ENCODE measurements around the gene UXS1. TPM values are rescaled to one million over a fixed set of nuclear protein-coding genes. Genes with fewer than 3 reads are reported as not detected.
A peak's percentile ranks its signal among the peaks of the same experiment; 100 is the strongest.
"Not testable (repeated sequence)": the region's sequence is repeated elsewhere in the genome, so short reads cannot be mapped to it uniquely, and the experiment has no call there.

The UXS1 gene
- 10 to 100 TPM; 37.0 to 59.5 TPM for total RNA-seq

DNA sequence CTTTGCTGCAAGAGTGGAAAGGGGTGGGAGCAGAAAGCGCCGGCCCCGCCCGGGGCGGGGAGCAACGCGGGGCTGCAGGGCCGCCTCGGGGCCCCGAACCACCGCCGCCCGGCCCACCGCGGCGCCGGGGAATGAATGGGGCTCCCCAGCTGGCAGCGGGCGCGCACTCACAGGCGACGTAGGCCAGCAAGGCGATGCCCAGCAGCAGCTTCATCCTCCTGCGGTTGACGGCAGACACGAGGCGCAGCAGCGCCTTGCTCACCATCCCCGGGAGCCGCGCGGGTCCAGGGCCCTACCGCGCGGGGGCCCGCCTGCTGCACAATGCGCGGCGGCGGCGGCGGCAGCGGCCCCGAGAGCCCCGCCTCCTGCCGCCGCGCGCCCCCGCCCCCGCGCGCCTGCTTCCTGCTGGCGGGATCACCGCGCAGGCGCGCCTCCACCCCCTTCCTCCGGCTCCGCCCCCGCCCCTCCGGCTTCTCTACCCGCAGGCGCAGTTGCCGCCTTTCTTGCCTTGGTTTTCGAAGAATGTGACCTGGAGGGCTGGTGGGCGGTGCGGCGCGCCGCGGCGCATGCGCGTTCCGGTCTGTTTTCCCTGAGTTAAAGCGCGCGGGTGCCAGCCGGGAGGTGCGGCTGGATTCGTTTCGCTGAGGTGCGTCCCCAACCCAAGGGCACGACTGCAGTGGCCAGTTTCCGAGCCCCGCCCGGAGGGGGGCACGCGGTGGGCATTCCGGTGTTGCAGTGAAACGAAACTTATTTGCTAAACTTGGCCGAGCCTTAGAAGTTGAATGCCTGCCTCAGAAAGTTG is at the start of gene UXS1:
UXS1 (minus strand) TSS at position 325 of the 802 bp plus-strand sequence; CDS start at position 265, 60 bp downstream.
- peaks cover 6 to 15% of the 10 kb centered on the region in 2 donors for H3K36me3 Mint-ChIP-seq
- peak within 1 kb of the TSS; percentile 86 to 95 for H3K27ac Mint-ChIP-seq
- peak; percentile 95 to 98 for DNase-seq (ENCODE audit: low spot score in 2 of 2)
- H3K9me3 Mint-ChIP-seq = no peaks in the 10 kb centered on the region
- ATAC-seq = peak; percentile 73 to 76

DNA sequence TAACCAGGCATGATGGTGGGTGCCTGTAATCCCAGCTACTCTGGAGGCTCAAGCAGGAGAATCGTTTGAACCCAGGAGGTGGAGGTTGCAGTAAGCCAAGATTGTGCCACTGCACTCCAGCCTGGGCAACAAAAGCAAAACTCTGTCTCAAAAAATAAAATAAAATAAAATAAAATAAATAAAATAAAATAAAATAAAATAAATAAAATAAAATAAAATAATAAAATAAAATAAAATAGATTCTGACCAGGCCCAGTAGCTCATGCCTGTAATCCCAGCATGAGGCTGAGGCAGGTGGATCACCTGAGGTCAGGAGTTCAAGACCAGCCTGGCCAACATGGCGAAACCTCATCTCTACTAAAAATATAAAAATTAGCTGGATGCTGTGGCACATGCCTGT is 45.4 kb upstream of the UXS1 start:
- peaks cover 17 to 23% of the 10 kb centered on the region in 2 donors for H3K9me3 Mint-ChIP-seq
- DNase-seq (ENCODE audit: low spot score in 2 of 2); ATAC-seq; H3K27ac Mint-ChIP-seq: not testable (repeated sequence)
- H3K36me3 Mint-ChIP-seq = peaks cover 19 to 25% of the 10 kb centered on the region in 2 donors

DNA sequence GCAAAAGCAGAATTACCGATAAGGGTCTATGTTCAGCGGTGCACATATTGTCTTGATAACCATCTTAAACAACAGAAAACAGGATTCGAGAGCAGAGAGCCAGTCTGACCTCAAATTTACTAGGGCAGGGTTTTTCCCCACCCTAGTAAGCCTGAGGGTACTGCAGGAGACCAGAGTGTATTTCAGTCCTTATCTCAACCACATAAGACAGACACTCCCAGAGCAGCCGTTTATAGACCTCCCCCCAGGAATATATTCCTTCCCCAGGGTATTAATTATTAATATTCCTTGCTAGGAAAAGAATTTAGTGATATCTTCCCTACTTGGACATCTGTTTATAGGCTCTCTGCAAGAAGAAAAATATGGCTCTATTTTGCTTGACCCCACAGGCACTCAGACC is 41.3 kb upstream of the UXS1 start:
- peaks cover 29 to 32% of the 10 kb centered on the region in 2 donors for H3K9me3 Mint-ChIP-seq
- H3K27ac Mint-ChIP-seq; DNase-seq (ENCODE audit: low spot score in 2 of 2); ATAC-seq: not testable (repeated sequence)
- H3K36me3 Mint-ChIP-seq = peaks cover 21 to 27% of the 10 kb centered on the region in 2 donors

DNA sequence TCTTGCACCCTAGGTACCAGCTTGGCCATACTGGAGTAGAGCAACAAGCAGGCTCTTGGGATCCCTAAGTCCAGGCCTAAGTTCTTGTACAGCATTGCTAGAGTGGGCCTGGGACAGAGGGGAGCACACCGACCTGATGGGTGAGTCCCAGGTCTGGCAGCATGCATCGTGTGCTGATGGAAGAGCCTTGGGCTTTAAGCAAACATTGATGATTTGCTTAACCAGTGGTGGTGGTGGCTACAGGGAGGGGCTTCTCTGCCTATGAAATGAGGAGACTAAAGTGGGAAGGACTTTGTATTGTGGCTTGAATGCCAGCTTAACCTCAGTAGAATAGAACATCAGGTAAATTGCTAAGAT is 39.2 kb upstream of the UXS1 start:
- DNase-seq (ENCODE audit: low spot score in 2 of 2) = no peak
- no peak for ATAC-seq
- Mint-ChIP-seq H3K9me3 (peaks cover 29 to 32% of the 10 kb centered on the region in 2 donors), H3K36me3 (peaks cover 21 to 27% of the 10 kb centered on the region in 2 donors), H3K27ac (no peak overlapping the region)

DNA sequence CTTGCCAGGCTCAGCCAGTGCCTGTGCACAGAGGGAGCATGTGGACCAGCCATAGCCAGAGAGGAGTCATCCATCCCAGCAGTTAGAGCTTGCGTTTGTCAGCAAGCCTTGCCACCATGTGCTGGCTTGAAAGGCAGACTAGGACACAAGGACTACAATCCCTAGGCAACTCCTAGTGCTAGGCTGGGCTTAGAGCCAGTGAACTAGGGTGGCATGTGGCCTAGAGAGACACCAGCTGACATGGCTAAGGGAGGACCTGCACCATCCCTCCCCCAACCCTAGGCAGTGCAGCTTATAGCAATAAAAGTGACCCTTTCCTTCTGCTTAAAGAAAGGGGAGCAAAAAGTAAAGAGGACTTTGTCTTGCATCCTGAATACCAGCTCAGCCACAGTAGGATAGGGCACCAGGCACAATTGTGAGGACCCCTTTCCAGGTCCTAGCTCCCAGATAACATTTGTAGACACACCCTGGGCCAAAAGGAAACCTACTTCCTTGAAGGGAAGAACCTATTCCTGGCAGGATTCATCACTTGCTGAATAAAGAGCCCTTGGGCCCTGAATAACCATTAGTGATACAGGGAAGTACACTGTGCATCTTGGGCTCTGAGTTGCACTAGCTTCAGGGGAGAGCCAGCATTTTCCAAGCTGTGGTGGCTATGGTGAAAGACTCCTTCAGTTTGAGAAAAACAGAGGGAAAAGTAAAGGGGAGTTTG is 38.7 kb upstream of the UXS1 start:
- H3K9me3 Mint-ChIP-seq = peaks cover 29 to 32% of the 10 kb centered on the region in 2 donors
- ATAC-seq = no peak
- peaks cover 21 to 27% of the 10 kb centered on the region in 2 donors for H3K36me3 Mint-ChIP-seq
- no peak for DNase-seq (ENCODE audit: low spot score in 2 of 2)
- H3K27ac Mint-ChIP-seq = no peak overlapping the region

DNA sequence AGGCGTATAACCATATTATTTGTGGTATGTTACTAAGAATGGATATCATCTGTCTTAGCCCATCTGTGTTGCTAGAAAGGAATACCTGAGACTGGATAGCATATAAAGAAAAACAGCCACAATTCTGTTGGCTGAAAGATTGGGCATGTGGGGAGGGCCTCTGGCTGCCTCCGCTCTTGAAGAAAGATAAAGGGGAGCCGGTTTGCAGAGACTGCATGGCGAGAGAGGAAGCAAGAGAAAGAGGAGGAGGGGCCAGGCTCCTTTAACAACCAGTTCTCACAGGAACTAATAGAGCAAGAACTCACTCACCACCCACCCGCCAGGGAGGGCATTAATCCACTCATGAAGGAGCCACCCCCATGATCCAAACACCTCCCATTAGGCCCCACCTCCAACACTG is 29.2 kb upstream of the UXS1 start:
- H3K27ac Mint-ChIP-seq = no peak overlapping the region
- H3K36me3 Mint-ChIP-seq = no peaks in the 10 kb centered on the region
- no peak for ATAC-seq
- DNase-seq (ENCODE audit: low spot score in 2 of 2) = no peak
- H3K9me3 Mint-ChIP-seq = no peaks in the 10 kb centered on the region

DNA sequence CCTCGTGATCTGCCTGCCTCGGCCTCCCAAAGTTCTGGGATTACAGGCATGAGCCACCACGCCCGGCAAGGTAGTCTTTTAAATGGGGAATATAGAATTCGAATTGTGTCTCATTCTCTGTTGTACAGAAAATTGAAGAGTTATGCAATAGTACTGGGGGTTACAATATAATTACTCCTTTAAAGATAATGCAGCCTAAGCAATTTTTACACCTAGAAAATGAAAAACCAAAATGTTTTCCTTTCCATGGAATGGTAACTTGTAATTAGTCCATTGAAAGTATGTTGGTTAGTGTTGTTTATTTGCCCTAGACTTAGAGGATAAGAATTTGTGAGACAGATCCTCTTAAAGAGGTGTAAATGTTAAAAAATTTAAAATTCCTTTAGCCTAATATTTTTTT is 28.0 kb upstream of the UXS1 start:
- not testable (repeated sequence) for H3K27ac Mint-ChIP-seq; DNase-seq (ENCODE audit: low spot score in 2 of 2); H3K9me3 Mint-ChIP-seq; ATAC-seq; H3K36me3 Mint-ChIP-seq

DNA sequence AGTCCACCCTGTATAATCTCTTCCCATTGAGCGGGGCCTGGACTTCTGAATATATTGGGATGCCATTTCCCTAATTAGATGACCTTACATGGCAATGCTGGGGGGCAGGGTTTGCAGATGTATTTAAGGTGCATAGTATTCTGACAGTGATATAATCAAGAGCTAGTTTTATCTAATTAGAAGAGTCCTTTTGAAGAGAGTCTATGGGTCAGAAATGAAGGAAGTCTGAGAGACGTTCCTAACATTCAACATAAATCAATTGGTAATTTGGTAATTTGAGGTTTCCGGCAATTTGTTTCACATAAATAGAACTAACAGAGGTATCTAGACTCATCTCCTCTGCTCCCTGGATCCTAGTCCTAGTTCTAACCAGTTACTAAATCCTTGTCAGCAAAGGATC is 25.7 kb upstream of the UXS1 start:
- Mint-ChIP-seq H3K36me3 (no peaks in the 10 kb centered on the region), H3K27ac (no peak overlapping the region), H3K9me3 (no peaks in the 10 kb centered on the region)
- ATAC-seq (no peak), DNase-seq (ENCODE audit: low spot score in 2 of 2) (no peak)

DNA sequence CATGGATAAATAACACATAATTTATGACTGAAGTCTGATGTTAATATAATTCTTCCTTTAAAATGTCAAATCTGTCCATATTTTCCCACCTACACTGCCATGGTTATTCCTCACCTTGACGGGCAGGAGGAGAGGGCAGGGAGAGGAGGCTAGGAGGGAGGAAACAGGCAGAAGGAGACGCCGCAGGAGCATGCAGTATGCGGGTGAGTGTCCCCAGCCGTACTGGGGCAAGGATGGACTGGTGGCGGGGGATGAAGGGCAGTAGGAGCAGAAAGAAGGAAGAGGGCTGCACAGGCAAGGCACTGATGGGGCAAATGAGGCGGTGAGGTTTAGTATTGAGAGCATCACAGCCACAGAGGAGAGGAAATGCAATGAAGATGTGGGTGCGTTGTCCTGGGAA is 25.1 kb upstream of the UXS1 start:
- H3K27ac Mint-ChIP-seq; ATAC-seq; H3K9me3 Mint-ChIP-seq; DNase-seq (ENCODE audit: low spot score in 2 of 2); H3K36me3 Mint-ChIP-seq: not testable (repeated sequence)

DNA sequence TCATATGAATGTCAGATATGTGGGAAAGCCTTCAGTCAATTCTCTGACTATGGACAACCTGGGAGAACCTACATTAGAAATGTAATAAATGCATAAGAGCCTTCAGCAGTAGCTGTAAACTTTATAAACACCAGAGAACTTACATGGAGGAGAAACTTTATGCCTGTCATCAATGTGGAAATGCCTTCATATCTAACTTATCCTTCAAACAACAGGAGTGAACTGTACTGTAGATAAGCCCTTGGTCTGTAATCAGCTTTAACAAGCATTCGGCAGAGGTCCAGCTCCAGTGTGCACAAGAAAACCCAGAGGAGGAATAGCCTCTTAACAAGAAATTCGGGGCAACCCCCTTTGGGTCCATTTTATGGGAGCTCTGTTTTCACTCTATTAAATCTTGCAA is 14.8 kb upstream of the UXS1 start:
- Mint-ChIP-seq H3K9me3 (peaks cover 11 to 20% of the 10 kb centered on the region in 2 donors), H3K27ac (no peak overlapping the region), H3K36me3 (peaks cover 0 to 19% of the 10 kb centered on the region in 2 donors)
- ATAC-seq (no peak), DNase-seq (ENCODE audit: low spot score in 2 of 2) (no peak)

DNA sequence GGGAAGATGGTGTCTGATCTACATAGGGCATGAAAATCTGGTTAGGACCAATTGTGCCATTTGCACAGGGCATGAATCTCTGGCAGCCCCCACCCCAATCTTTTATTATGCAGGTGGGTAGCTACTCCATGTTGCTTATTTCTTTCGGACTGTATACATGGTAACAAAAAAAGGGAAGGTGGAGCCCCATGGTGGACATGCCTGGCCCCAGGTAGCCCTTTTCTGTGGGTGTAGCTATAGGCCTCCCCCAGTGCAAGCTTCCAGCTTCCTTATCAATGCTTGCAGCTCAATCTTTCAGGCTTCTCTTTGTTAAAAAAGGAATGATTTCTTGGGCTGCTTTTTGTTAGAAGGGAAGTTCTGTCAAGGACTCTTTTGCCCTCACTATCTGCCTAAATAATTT is 14.3 kb upstream of the UXS1 start:
- Mint-ChIP-seq H3K36me3 (peaks cover 0 to 19% of the 10 kb centered on the region in 2 donors), H3K27ac (no peak overlapping the region), H3K9me3 (peaks cover 11 to 20% of the 10 kb centered on the region in 2 donors)
- DNase-seq (ENCODE audit: low spot score in 2 of 2) (no peak), ATAC-seq (no peak)

DNA sequence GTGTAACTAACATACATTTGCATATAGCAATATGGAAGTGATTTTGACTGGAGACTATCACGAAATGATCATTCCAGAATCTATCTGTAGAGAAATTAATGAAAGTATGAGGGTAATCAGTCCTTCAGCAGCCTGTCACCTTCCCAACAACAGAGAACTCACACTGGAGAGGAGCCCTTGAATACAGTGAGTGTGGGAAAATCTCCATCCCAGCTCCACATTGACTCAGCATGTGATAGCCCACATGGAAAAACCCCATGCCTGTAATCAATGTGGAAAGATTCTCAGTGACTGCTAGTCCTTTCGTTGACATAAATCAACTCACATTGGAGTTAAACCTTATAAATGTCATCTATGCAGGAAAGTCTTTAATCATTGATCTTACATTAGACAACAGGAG is 13.1 kb upstream of the UXS1 start:
- no peak overlapping the region for H3K27ac Mint-ChIP-seq
- H3K36me3 Mint-ChIP-seq = peaks cover 0 to 19% of the 10 kb centered on the region in 2 donors
- H3K9me3 Mint-ChIP-seq = peaks cover 11 to 20% of the 10 kb centered on the region in 2 donors
- DNase-seq (ENCODE audit: low spot score in 2 of 2) = no peak
- ATAC-seq = no peak

DNA sequence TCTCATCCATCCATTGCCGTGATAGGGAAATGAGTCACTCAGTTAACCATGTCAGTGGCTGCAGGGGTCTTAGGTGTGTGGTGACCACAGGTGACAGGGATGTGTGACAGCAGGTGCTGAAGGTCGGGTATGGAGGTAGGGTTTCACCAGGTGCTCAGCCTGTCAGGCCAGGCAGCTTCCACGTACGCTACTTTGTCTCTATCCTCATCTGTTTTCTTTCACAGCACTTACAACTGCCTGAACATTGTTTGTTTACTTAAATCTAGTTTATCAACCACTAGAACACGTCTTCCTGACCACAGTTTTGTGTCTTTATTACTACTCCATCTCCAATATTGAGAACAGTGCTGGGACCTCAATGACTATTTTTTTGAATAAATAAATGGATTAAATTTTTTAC is 11.4 kb upstream of the UXS1 start:
- peak in 1 of 2 donors; percentile 44 for ATAC-seq
- no peak for DNase-seq (ENCODE audit: low spot score in 2 of 2)
- peaks cover 11 to 20% of the 10 kb centered on the region in 2 donors for H3K9me3 Mint-ChIP-seq
- H3K36me3 Mint-ChIP-seq = peaks cover 0 to 19% of the 10 kb centered on the region in 2 donors
- H3K27ac Mint-ChIP-seq = no peak overlapping the region

DNA sequence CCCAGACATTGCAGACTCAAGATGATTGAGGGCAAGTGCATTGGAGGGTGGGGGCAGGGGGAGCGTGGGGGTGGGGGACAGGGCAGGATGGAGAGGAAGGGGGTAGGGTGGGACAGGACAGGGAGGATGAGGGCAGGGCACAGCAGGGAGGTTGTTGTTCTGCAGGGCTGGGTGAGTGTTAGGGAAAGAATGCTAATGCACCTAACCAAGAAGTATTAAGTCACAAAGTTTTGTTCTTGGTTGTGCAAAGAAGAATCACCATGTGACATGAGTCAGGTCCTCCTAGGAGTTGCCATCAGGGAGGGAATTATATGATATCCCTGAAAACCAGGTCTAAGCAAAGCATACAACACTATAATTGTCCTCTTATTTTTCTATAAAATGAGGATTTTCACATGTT is 10.4 kb upstream of the UXS1 start:
- not testable (repeated sequence) for DNase-seq (ENCODE audit: low spot score in 2 of 2); H3K27ac Mint-ChIP-seq; ATAC-seq
- H3K9me3 Mint-ChIP-seq = peaks cover 11 to 16% of the 10 kb centered on the region in 2 donors
- H3K36me3 Mint-ChIP-seq = peaks cover 0 to 19% of the 10 kb centered on the region in 2 donors

DNA sequence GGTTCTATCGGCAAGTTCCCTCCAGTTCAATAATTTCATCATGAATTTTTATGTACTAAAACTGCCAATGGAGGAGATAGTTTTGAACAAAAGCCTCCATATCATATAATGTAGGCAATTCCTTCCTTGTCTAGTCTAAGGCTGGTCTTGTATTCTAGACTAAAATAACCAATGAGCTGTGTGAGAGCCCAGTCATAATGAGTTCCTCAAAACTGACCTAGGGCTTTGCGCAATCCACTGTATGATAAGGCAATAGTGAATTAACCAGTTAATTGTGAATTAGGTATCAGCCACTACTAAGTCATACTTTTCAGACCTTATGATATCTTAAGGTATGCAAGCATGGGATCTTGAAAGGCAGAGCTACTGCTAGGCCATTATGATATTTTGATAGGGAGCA is 7.6 kb upstream of the UXS1 start:
- H3K27ac Mint-ChIP-seq = no peak overlapping the region
- ATAC-seq = no peak

DNA sequence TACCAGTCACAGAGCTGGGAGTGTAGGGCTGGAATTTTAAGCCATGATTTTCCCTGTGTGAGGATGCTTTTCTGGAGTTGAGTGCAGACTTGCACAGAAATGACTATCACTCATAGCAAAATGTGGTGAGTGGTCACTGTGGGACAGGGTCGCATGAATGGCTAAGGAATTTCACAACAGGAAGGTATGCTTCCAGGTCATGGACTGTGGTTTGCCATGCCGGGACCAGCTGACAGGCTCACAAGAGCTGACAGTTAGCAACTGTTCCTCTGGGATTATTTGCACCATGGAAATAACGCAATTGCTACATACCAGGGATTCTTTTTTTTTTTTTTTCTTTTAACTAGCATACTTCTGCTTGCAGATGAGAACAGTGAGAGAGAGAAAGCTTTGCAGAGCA is 3.8 kb upstream of the UXS1 start:
- ATAC-seq = no peak
- DNase-seq (ENCODE audit: low spot score in 2 of 2) = no peak
- peaks cover under 1 to 3% of the 10 kb centered on the region in 2 donors for H3K36me3 Mint-ChIP-seq
- no peak overlapping the region for H3K27ac Mint-ChIP-seq
- H3K9me3 Mint-ChIP-seq = no peaks in the 10 kb centered on the region

More for the DNA sequence above, 7.6 kb upstream of the UXS1 start:
- H3K9me3 Mint-ChIP-seq = peaks cover 0 to 3% of the 10 kb centered on the region in 2 donors
- DNase-seq (ENCODE audit: low spot score in 2 of 2) = no peak
- peaks cover 0 to 4% of the 10 kb centered on the region in 2 donors for H3K36me3 Mint-ChIP-seq

DNA sequence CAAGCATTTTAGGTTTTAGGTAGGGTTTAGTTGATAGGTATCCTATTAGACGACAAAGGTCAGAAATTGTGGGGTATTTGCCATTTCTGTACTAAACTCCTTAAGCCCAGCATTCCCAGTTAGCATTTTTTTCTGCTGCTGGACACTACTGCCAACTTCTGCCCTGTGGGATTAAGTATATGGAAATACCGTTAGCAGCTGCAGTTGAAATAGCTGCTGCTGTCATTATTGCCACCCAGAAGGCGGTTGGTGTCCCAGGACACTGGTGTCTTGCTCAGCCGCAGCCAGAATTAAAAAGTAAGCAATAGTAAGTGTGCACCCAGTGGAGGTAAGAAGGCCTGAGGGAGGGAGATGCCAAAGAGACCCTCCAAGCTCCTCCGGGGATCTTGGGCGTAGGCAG is 1.9 kb upstream of the UXS1 start:
- no peak overlapping the region for H3K27ac Mint-ChIP-seq
- no peak for ATAC-seq
- H3K9me3 Mint-ChIP-seq = no peaks in the 10 kb centered on the region
- peaks cover 6 to 9% of the 10 kb centered on the region in 2 donors for H3K36me3 Mint-ChIP-seq
- no peak for DNase-seq (ENCODE audit: low spot score in 2 of 2)
